ENCODE measurements around the gene KCNIP4. TPM values are rescaled to one million over a fixed set of nuclear protein-coding genes. Genes with fewer than 3 reads are reported as not detected.

The KCNIP4 gene
- total and polyA plus RNA-seq, 2 of the 8 experiments (the other 6 are each of a cell fraction or from before 2014, with no cell fraction given): 0.06 TPM; not detected in 1

- H3K18ac ChIP-seq (ENCODE audit: extremely low read depth, low read length): no peak overlapping the region
- no peak overlapping the region for H2BK120ac ChIP-seq (replicated peaks; ENCODE audit: low read depth, low read length)
- H3K79me1 ChIP-seq (ENCODE audit: low read depth, low read length): no peaks in the 10 kb centered on the region
- H3K27ac ChIP-seq (ENCODE audit: low read depth, low read length): no peak overlapping the region
- no peak overlapping the region for H2BK12ac ChIP-seq (ENCODE audit: low read depth, low read length)
- 91% methylated on average over 1 of the region's 1 CpG; no CpG with 5 or more reads in 1 of the 2 experiments for WGBS, 2 experiments (ENCODE audit: extremely low coverage in 1 of 2, insufficient coverage in 1 of 2, insufficient read length in 1 of 2, insufficient replicate concordance in 2 of 2, low coverage in 1 of 2, low lambda C conversion rate in 2 of 2, missing lambda C conversion rate in 1 of 2)
- FAIRE-seq: no peak
- no peak overlapping the region for H4K8ac ChIP-seq (ENCODE audit: extremely low read depth, insufficient read depth, low read length)
- H3K4me3 ChIP-seq (ENCODE audit: extremely low read depth in 1 of 4, insufficient read depth in 2 of 4, low read depth in 3 of 4, low read length in 4 of 4): no peak overlapping the region
- H3K23ac ChIP-seq (ENCODE audit: insufficient read length): no peak overlapping the region
- POLR2A ChIA-PET (ENCODE audit: partially characterized antibody): no interaction called here
- H3K23me2 ChIP-seq (ENCODE audit: low read depth, low read length): no peaks in the 10 kb centered on the region
- H3K9ac ChIP-seq (replicated peaks in 1 of 4; ENCODE audit: extremely low read depth in 1 of 4, low read depth in 3 of 4, low read length in 3 of 4): no peak overlapping the region
- H2BK5ac ChIP-seq (ENCODE audit: low read depth, low read length): no peak overlapping the region
- no peak overlapping the region for H3K56ac ChIP-seq (replicated peaks; ENCODE audit: insufficient read length, low read depth, low read length)
- no peak overlapping the region for H2AK5ac ChIP-seq (ENCODE audit: low read depth, low read length)
- H3K9me3 ChIP-seq (ENCODE audit: insufficient read depth in 2 of 2, low read depth in 1 of 2, low read length in 1 of 2): no peaks in the 10 kb centered on the region
- CTCF ChIA-PET (ENCODE audit: partially characterized antibody): no interaction called here
- no peak overlapping the region for H2AFZ ChIP-seq (ENCODE audit: low read length)
- no peak overlapping the region for H3K4me2 ChIP-seq (ENCODE audit: insufficient read depth in 1 of 2, low read depth in 2 of 2, low read length in 2 of 2)
- H3K14ac ChIP-seq (ENCODE audit: insufficient read length): no peak overlapping the region
- no peak overlapping the region for H2BK20ac ChIP-seq (ENCODE audit: low read length)
- H3K79me2 ChIP-seq (ENCODE audit: control insufficient read depth in 1 of 2, insufficient read depth in 2 of 2, low read length in 2 of 2): no peaks in the 10 kb centered on the region
- H3K4me1 ChIP-seq (replicated peaks in 1 of 4; ENCODE audit: control insufficient read depth in 3 of 4, insufficient read depth in 4 of 4, low read length in 3 of 4): no peaks in the 10 kb centered on the region
- H3K4ac ChIP-seq (replicated peaks; ENCODE audit: insufficient read length, low read depth, low read length): no peak overlapping the region
- no peak overlapping the region for H4K91ac ChIP-seq (replicated peaks; ENCODE audit: insufficient read length, low read length)
- DNase-seq (ENCODE audit: low read depth in 1 of 2, low spot score in 2 of 2): no peak
- no peak overlapping the region for H2BK15ac ChIP-seq (ENCODE audit: low read length)
- H3K27me3 ChIP-seq (replicated peaks in 1 of 4; ENCODE audit: control insufficient read depth in 3 of 4, extremely low read depth in 1 of 4, insufficient read depth in 3 of 4, low read length in 3 of 4): no peaks in the 10 kb centered on the region
- TF ChIP-seq EP300 (IDR thresholded peaks at IDR 0.05; ENCODE audit: borderline replicate concordance in 1 of 2, low read depth in 2 of 2, low read length in 2 of 2) (no peak), KDM1A (IDR thresholded peaks at IDR 0.05; ENCODE audit: borderline replicate concordance, low read length) (no peak), SP4 (IDR thresholded peaks at IDR 0.05; ENCODE audit: low read length) (no peak), GTF2F1 (IDR thresholded peaks at IDR 0.05; ENCODE audit: borderline replicate concordance, low read depth, low read length) (no peak), ZNF274 (IDR thresholded peaks at IDR 0.05; ENCODE audit: borderline replicate concordance, extremely low read depth, low read length) (no peak), HDAC2 (IDR thresholded peaks at IDR 0.05; ENCODE audit: borderline replicate concordance in 1 of 2, low read depth in 2 of 2, low read length in 2 of 2) (no peak)
- no peak overlapping the region for H4K5ac ChIP-seq (ENCODE audit: insufficient read length, low read depth, low read length)
- no peaks in the 10 kb centered on the region for H4K20me1 ChIP-seq (replicated peaks in 1 of 2; ENCODE audit: control insufficient read depth in 1 of 2, insufficient read depth in 2 of 2, low read length in 2 of 2)
- H3K36me3 ChIP-seq (ENCODE audit: control insufficient read depth in 2 of 4, insufficient read depth in 4 of 4, low read length in 3 of 4): no peaks in the 10 kb centered on the region
Measured at GRCh38 chr4:21989351-21989750, 40.8 kb upstream of the KCNIP4 start.

Measured in H1 (cell line).